Stimulated activated CD8-positive, alpha-beta memory T cell treated with anti-CD3 and anti-CD28 coated beads, Interleukin-2, amount 100 ng/mL, for 1 hour (primary cell): ENCODE data around the gene STAT5B.
"Not testable (repeated sequence)": the region's sequence is repeated elsewhere in the genome, so short reads cannot be mapped to it uniquely, and the experiment has no call there.

Experiments
- DNase-seq, 2 donors: peaks; one replicate each; pipeline ENCODE4 v3.0.0-alpha.2; 2020; ENCODE audit warnings: low read depth in 2 of 2

The STAT5B gene

DNA sequence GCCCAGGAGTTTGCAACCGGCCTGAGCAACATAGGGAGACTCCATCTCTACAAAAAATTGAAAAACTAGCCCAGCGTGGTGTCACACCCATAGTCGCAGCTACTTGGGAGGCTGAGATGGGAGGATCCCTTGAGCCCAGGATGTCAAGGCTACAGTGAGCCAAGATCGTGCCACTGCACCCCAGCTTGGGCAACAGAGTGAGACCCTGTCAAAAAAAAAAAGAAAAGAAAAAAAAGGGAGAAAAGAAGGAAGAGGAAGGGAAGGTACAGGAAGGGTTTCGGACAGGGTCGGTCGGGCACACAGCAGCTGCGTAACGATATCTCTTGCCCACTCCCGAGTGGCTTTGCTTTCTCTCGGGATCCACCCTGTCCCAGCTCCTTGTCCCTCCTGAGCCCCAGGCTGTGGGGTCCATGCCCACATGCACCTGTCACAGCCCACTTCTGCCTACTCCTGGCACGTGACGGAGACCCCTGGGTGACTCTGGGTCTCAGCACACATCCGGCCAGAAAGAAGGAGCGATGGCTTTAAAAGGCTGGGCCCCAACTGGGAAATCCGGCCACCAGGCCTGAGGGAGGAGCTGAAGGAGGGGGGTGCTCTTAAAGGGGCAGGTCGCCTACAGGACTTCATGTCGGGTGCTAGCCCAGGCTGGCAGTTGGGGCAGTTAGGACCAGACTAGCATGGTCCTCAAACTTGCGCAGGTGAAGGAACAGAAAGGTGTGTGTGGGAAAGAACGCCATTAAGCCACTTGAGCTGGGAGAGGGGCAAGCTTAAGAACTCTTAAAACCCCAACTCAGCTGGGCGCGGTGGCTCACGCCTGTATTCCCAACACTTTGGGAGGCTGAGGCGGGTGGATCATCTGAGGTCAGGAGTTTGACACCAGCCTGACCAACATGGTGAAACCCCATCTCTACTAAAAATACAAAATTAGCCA lies 82.0 kb downstream of the STAT5B start, which contains the start of gene GHDC:
Gene GHDC (minus strand): TSS at position 526 of the 931 bp plus-strand sequence. CDS start 913 bp downstream, outside the sequence.
- DNase-seq = peak; percentile 61 to 63

DNA sequence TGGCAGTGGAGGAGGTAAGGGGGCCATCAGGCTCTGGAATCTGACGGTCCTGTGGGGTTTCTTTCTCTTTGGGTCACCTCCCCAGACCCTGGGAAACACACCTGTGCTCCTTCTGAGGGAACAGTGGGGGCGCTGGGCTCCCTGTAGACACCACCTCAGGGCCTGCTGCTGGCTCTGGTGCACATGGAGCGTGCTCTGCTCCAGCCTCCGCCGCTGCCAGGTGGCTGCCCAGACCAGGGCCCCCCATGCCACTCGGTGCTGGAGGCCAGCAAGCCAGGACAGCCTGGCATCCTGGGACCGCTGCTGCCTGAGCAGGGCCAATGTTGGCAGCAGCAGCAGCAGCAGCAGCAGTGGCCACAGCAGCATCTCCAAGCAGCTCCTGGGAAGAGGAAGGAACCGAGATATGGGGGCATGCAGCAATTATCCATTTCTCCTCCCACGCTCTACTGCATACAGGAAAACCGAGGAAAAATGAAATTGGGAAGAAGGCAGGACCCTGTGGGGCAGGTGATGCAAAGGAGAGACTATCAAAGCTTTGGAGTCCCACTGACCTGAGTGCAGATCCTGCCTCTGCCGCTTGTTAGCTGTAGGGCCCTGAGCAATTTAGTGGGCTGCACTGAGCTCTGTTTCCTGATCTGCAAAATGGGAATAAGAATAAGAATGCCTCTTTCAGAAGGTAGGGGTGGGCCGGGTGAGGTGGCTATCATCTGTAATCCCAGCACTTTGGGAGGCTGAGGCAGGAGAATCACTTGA lies 82.8 kb downstream of the STAT5B start:
- no peak for DNase-seq

DNA sequence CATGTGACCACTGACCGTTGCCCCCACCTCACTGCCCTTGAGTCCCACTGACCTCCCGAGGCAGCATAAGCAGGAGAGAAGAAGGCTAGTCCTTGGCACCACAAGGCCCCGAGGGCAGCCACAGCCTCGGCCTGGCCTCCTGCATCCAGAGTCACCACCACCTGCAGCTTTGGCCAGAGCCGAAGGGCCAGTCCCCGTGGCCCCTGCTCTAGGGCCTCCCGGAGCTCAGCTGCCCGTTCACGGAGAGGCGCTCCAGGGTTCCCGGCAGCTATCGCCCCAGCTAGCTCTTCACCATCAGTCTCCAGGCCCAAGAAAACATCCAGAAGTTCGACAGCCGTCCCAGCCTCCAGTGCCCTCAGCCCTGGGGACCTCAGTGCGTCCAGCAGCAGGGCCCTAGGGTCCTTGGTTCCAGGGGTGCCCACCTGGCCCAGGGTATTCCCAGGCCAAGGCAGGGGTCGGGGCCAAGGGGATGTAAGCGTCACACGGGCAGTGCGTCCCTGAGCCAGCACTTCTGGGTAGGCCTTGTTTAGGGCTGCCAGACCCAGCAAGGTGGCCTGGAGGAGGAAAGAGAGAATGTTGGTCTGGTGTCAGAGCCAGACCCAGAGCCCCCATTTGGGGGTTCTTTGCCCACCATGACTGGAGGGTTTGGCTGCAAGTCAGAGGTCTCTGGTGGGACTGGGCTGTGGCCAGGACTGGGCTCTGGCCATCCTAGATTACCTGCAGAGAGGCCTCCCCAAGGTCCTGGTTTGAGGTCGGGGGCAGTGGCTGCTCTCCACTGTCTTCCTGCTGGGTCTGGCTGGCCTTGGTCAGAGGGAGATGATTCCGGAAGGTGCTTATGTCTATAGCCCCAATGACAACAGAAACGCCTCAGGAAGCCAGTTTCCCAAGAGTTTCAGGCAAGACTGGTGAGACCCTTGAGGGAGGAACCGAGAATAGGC lies 83.7 kb downstream of the STAT5B start:
- DNase-seq = no peak

DNA sequence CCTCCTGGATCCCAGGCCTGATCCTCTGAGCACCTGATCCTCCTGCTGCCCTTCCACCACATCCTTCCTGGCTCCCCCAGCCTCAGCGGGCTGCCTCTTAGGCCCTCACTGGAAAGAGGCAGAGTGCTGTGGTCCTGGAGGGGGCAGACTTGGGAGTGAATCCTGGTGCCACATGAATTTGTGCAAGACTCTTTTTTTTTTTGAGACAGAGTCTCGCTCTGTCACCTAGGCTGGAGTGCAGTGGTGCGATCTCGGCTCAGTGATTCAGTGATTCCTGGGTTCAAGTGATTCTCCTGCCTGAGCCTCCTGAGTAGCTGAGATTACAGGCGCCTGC lies 84.9 kb downstream of the STAT5B start:
- no peak for DNase-seq

DNA sequence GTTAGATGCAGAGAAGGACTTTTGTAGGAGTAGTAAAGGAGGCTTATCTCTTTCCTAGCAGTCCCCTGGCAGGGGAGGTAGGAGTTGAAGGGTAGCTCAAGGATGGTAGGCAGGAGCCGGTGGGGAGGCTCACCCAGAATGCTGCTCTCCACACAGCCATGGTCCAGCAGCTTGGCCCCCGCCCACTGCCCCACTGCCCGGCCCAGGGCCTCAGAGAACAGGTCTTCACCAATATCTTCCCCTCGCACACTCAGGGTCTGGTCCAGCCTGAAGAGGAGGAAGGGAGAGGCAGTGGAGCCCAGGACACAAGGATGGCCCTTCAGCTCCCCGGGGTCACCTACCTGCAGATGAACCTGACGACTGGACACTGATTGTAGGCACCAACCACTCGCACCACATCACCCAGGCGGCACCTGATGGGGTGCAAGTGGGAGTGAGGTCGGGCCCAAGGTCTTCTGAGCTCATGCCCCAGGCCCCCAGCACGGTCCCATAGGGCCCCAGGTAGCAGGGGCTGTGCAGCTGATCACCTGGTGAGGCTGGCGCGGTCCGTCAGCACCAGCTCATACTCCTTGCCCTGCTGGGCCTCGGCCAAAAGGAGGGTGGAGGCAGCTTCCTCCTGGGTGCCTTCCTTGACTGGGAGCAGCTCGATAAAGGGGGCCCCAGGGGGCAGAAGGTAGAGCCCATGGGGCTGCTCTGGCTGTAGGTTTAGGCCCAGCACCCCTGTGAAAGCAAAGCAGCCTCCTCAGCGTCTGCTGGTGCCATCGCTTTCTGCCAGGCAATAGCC lies 85.5 kb downstream of the STAT5B start:
- DNase-seq = no peak

DNA sequence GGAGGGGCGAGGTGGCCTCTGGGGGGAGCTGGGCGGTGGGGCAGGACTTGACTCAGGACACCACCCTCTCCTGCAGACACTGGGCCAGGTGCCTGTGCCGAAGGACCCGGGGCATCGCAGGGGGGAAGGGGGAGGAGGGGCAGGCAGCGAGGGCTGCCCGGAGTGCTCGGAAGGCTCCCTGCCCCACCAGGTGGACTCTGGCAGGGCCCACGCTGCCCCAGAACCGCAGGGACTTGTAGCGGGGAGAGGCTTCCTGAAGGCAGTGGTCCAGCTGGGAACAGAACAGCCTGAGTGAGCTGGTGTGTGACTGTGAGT lies 86.6 kb downstream of the STAT5B start:
- no peak for DNase-seq

DNA sequence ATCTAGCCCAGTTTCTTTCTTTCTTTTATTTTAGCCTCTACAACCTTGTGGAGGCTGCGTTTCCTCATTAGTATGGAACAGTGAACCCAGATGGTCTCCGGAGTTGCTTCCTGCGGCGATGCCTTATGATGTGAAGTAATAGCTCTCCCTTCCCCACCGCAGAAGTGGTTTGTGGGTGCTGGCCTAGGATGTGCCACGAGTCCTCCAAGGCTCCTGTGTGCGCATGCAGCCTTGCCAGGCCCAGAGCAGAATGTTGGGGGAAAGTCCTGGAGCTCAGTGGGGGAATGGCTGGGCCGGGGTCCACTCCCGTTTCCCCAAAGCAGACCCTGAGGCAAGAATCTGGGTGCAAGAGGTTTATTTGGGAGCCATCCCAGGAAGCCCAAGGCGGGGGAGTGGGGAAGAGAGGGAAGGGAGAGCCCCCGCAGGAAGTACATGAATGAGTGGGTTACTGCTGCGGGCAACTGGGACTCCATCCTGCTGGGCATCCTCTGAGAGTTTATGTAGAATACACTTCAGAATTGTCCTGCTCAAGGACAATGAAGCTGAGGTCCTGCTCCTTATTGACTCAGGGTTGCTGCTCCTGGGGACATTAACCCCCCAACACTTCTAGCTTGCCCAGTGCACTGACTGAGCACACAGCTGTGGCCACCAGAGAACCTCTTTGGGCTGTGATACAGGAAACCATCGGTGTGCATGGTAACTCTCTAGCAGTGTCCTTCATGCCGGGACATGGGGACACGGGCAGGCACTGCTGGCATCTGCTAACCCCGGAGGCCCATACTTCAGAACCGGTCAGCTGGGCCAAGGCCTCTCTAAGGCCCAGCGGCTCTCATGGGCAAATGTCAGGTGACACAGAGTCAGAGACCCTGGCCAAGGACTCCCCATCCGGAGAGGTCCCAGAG lies 87.2 kb downstream of the STAT5B start:
- DNase-seq = no peak

DNA sequence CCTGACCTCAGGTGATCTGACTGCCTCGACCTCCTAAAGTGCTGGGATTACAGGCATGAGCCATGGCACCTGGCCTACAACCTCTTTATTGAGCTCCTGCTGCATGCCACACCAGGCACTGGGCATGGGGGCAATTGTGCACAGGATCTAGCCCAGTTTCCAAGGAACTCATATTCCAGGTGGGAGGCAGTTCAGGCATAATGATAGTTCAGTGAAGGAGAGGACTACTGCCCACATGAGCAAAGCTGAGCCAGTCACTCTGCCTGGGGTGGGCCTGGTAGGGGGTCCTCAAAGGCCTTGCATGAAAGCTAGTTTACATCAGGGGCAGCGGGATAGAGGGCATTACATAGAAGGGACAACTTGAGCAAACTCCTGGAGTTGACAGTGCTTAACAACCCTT lies 88.4 kb downstream of the STAT5B start:
- DNase-seq = no peak

DNA sequence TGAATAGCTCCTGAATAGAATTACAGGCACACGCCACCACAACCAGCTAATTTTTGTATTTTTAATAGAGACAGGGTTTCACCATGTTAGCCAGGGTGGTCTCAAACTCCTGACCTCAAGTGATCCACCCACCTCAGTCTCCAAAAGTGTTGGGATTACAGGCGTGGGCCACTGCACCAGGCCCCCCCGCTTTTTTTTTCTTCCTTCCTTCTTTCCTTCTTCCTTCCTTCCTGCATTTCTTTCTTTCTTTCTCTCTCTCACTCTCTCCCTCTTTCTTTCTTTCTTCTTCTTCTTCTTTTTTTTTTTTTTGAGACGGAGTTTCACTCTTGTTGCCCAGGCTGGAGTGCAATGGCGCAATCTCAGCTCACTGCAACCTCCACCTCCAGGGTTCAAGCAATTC lies 90.0 kb downstream of the STAT5B start:
- not testable (repeated sequence) for DNase-seq

DNA sequence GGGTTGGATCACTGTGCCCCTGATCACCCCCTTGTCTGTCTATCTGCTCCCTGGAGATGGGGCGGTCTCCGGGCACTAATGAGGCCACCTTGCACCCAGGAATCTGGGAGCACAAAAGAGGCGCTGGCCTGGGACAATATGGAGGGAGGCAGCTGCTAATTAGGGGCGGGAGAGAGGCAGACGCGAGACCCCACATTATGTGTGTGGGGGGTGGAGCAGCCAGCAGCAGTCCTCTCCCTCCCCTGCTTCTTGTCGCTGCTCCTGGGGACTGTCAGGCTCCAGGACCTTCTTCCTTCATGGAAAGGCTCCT lies 90.6 kb downstream of the STAT5B start:
- DNase-seq = no peak

DNA sequence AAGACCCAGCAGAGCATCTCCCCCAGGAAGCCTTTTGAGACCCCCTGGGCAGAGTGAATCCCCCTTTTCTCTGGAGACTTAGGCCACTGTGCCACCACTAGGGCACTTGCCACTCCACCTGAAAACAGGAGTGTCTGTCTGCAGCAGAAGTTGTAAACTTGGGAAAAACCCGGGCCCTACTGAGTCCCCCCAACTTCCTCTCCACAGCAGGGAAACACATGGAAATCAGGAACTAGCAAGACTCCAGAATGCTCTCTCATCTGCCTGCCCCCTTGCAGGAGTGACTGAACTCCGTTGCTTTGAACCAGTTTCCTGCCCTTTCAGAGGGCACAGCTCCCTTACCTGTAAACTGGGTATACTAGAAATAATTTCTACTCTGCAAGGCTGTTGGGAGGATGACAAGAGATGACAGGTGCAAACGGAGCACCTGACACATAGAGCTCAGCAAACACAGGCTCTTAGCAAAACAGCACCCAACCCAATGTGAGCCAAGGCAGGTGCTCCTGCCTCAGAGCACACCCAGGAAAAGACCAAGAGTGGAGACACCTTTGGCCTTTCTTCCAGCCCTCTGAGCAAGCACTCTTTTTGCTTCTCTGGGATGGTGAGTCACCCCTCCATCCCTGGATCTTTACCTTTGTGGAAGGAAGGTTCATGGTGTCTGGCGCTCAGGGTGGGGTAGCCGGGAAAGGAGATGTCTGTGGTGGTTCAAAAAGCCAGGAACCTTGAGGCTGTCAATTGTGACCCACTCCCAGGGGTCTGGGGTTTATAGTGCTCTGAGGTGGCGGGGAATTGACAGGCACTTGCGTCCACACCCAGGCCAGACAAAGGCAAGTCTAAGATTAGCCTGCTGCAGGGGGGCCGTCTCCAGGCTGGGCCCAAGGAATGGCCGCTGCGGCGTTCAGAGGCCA lies 91.2 kb downstream of the STAT5B start, which contains the start of gene HCRT:
Gene HCRT (minus strand): TSS at position 740 of the 908 bp plus-strand sequence. CDS start 87 bp downstream, at position 653.
- DNase-seq = no peak

DNA sequence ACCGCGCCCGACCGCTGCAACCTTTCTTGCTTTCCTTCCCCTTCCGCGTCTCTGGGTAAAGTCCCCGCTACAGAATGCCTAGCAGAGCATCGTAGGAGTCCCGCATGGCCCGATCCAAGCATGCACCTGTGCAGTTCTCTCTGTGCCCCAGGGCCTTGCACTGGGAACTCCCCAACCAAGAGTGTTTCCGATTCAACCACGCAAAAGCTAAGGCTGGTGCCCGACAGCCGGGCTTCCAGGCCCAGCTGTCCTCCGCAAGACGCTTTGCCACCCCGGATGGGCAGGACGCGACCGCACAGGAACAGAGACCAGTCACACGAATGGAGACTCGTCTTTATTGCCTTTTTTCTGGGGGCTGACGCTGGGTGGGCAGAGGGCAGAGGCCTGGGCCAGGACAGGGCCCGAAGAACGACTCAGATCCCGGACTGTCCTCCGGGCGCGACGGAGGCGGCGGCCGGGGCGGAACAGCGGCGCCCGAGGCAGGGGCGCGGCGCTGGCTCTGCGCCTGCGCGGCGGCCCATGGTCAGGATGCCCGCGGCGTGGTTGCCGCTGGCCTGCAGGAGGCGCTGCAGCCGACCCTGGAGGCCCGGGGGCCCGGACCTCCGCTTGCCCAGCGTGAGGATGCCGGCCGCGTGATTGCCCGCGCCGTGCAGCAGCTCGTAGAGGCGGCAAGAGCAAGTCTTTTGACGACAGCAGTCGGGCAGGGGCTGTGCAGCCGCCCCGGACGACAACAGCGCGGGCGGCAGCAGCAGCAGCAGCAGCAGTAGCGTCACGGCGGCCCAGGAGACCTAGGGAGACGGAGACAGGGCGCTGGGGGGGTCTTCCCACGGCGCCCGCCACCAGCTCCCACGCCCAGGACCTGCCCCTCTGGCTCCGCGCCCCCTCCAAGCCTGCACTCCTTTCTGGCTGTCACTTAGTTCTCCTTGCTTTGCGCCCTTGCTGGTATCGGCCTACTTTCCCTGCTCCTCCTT lies 92.2 kb downstream of the STAT5B start:
- peak; percentile 50 to 51 for DNase-seq

DNA sequence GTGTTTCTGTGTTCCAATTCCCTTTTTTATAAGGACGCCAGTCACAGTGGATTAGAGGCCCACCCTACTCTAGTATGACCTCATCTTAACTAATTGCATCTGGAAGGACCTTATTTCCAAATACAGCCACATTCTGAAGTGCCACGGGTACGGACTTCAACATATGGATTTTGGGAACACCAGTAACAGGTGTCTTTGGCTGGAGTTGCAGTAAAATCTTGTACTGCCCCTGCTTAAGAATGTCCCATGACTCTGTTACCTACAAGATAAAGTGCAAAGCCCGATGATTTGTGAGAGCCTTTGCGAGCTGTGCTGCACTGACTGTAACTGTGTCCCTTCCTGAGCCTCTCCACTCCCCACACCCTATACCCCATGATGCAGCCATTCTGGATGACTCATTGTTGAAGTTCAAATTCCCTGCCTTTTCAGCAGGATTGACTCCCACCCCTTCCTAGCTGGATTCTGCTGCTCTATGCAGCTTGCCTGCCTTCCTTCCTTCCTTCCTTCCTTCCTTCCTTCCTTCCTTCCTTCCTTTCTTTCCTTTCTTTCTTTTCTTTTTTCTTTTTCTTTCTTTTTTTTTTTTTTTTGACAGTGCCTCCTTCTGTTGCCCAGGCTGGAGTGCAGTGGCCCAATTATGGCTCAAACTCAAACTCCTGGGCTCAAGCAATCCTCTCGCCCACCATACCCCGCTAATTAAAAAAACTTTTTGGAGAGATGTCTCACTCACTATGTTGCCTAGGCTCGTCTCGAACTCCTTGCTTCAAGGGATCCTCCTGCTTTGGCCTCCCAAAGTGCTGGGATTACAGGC lies 93.1 kb downstream of the STAT5B start:
- no peak for DNase-seq

DNA sequence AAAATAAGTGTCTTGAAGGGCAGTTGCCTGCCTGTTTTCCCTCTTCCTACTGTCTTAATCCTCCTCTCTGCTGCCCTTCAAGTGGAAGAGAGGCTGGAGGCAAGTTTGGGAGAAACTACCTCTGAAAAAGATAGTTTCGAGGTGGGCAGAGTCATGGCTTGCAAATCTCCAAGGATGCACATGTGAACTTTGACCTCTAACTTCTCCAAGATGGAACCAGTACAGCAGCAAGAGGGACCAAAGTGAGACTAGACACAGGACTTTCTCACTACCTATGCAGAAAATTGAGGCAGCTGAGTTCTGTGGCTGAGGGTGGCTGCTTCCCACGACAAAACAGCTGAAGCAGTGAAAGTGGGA lies 94.4 kb downstream of the STAT5B start:
- no peak for DNase-seq

DNA sequence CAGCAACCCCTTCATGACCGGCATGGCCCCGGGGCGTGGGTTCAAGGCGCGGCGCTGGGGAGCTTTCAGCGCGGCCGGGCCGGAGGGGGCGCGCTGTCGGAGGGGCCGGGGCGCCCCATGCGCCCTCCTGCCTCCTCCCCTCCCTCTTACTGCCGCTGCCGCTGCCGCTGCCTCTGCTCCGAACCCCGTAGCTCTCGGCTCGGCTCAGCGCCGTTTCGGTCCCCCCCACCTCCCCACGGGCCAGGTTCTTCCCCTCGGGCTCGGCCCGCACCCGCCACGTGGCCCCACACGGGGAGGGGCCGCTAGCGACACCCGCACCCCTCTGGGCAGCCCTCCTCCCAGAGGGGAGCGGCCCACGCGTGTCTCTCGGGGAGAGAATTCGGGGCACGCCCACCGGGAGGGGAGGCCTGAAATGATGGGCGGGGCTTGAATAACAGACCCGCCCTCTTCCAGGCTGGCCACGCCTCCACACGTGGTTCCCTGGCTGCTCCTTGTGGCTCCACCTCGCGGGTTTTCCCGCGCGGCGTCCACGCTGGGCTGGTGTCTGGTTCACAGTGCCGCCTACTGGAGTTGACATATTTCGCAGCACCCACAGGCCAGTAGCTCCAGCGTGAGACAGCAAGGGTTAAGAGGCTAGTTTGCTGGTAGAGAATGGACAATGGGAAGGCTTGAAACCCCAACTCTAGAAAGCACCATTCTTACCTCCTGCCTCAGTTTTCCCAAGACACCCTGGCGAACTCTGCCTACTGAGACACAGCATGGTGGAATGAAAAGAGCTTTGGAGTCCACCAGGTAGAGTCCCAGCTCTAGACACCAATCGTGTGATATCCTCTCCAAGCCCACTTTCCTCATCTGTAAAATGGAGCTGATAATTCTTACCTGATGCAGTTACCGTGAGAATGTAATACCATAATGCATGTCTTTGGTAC lies 95.0 kb downstream of the STAT5B start, which contains the start of gene KCNH4:
Gene KCNH4 (minus strand): TSS at position 221 of the 929 bp plus-strand sequence. CDS start 197 bp downstream, at position 24.
- peak; percentile 57 to 61 for DNase-seq

DNA sequence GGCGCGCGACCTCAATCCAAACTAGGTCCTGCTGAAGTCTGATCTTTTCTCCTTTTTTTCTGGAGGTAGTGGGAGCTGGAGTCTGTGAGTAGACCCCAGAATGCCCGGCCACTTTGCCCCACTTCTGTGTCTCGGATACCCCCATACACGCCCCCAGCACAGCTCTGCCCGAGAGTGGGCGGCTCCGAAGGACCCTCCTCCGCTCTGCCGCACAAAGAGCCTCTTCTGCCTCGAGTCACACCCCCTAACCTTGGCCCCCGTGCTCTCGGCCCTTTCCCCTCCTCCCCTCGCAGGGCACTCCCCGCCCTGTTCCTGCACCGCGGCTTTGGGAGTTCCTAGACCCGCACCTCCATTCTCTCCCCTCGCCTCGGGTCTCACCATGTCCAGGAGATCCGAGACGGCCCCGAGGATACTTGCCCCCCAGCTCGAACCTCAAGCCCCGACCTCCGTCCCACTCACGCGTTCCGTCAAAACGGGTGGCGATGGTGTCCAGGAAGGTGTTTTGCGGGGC lies 95.7 kb downstream of the STAT5B start:
- DNase-seq = no peak
